HG02588 (cell line): ENCODE data around the gene FOXP3.
A peak's percentile ranks its signal among the peaks of the same experiment; 100 is the strongest.

Experiments
- ATAC-seq: cut with Tn5 transposase; IDR thresholded peaks from one replicate; pipeline ENCODE4 v1.9.1; 2021; ENCODE audit warnings: mild to moderate bottlenecking, moderate library complexity; ENCODE audit not compliant: unreplicated experiment

Gene FOXP3

DNA sequence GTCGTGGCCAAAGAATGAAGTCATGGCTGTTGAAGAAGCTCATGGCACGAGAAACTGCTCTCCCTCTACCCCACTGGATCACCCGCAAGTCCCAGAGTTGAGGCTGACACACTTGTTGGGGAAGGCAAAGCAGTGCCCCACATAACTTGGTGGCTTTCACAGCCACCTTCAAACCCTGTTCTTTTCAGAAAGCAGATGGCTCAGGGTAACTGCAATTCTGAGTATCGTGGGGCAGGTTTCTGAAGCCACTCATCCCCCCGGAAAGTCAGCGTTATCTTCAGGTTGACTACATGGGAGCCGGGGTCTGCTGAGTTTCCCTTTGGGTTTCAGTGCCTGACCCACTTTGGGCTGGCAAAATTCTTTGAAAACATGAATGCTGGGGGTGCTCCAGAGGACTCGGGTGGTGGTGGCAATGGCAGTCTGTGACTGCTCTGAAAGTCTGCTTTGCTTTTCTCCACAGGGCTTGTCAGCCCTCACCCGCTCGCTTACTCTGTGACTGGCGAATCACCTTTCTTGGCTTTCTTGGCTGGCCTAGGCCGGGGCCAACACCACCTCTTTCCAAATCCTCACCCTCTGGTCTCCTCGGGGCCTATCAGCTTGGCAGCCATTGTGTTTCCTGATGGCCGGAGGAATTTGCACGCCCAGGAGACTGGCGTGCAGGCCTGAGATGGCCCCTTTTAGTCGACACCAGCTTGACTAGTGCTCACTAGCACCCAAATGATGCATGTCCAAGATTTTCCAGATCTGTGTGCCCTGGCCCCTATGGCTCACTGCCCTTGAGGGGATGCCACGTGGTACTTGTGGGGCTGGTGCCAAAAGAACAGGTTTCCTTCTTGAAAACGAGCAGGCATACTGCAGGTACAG, 12.4 kb upstream of the FOXP3 start:
- no peak for ATAC-seq

DNA sequence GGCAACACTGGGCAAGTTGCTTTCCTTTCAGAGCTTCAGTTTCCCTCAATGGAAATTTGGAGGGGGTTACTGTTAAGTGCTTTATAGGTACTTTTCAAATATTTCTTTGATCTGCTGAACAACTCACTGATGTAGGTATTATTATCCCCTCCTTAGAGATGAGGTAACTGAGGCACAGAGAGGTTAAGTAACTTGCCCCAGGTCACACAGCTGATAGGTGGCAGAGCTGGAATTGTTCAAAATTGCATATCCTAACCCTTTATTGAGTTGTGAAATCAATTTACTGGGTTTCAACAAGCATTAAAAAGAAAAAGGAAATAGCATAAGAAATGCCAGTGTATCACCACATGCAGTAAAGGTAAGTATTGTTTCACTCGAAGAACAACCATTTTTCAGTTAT, 11.7 kb upstream of the FOXP3 start:
- no peak for ATAC-seq

DNA sequence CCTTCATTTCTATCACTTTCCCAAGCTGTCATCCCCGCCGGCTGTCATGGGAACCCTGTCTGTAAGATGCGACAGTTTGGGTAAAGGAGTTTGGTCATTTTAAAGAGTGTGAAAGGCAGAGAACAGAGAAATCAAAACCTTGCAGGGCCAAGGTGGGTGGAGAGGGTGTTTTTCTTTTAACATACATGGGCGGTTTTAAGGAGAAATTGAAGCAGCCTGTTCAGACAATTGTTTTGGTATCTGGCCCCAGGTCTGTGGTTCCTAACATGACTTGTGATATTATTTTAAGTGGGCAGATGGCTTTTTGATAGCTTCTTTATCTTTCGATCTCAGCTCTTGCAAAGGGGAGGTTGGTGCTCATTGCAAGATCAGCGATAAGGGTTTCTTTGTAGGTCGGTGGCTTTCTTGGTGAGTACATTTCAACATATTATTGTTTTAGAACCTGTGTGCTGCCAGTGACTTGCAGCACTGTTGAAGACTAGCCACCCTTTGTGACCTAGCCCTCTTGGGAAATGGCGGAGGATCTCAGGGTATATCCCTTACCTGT, 8.7 kb upstream of the FOXP3 start:
- no peak for ATAC-seq

DNA sequence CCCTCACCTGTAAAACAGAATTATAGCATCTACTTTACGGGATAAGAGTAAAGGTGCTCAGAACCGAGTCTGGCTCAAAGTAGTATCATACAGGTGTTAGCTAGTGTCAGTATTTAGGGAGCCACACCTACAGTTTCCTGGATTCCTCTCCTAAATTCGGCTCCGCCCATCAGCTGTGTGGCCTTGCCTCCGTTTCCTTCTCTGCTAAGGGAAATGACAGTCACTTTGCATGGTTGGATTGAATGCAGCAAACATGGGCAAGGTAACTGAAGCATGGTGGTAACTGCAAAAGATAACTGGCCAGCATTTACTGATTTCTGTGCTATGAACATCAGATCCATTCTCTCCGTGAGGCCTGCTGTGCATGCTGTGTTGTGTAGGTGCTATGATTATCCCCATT, 7.9 kb upstream of the FOXP3 start:
- no peak for ATAC-seq

DNA sequence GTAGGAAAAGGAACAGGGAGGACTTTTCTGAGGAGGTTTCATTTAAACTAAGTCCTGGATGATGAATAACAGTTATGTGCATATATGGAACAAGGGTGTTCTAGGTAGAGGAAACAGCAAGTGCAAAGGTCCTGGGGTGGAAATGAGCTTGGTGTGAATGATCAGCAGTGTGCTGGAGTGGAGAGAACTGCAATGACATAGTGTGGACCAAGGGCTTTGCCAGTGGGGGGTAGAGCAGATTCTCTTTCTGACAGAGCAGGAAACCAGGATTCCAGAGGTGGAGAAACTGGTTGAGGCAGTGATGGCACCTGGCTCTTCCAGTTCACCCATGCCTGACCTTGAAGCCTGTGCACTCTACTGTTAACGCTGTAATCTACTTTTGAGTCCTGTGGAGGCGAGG, 6.8 kb upstream of the FOXP3 start:
- ATAC-seq, result no peak

DNA sequence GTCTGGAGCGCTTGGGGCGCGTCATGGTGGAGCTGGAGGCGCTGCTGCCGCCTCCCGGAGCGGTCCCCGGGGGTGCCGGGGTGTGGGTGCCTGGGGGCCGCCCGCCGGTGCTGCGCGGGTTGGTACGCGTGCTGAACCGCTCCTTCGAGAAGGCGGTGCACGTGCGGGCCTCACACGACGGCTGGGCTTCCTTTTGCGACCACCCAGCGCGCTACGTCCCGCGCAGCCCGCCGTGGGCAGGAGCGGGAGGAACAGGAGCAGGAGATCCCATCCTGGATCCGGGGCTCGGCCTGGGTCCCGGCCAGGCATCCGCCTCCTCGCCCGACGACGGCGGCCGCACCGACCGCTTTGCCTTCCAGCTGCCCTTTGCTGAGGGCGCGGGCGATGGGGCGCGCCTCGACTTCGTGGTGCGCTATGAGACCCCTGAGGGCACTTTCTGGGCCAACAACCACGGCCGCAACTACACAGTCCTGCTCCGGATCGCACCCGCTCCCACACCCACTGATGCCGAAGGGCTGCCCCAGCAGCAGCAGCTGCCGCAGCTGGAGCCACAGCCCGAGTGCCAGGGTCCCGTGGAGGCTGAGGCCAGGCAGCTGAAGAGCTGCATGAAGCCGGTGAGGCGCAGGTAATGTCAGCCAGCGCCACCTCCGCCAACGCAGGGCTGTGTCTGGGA, 5.9 kb upstream of the FOXP3 start:
- no peak for ATAC-seq

DNA sequence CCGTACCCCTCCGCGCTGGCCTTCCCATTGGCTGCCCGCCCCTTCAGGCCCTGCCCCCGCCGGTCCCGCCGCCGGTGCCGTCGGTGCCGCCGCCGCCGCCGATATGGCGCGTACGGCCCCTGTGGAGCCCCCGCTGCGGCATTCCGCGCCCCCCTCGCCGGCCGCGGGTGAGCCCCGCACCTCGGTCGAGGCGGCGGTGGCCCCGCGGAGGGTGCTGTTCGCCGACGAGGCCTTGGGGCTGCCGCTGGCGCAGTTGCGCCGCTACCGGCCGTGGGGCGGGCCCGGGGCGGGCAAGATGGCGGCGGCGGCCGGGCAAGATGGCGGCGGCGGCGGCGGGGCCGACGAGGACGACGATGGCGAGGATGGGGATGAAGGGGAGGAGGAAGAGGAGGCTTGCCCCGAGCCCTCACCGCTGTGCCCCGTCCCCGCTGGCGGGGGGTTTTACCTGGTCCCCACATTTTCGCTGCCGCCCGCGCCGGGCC, 5.3 kb upstream of the FOXP3 start, which contains the start of gene PPP1R3F:
PPP1R3F (plus strand) TSS at position 27 of the 482 bp plus-strand sequence; CDS start at position 104, 77 bp downstream.
- peak; percentile 25 for ATAC-seq

DNA sequence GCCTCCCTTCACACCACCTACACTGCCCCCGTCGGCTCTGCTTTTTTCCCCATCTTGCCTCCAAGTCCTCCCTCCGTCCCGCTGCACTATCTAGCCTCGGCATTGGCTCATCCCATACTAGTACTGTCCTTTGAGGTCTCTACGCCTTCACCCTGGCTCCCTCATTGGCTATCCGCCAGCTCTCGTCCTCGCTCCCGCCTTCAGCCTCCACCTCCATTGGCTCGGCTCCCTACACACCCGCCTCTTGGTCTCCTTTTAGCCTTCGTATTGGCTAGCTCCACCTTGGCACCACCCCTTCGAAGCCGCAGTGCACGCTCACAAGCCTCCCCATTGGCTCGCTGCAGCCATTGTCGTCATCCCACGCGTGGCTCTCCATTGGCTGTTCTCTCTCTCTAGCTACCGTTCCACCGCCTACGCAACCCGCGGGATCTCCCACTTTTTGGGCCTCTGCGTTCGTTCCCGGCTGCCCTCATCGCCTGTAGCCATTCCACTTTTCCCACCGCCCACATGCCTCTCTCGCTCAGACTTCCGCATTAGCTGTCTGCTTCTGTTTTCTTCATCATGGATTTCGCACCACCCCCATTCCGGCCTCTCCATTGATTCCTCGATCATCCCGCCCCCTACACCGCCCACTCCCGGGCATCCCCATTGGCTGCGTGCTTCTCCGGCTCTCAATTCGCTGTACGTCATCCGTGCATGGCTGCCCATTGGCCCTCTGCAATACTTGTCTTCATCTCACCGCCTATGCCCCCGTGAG, 4.7 kb upstream of the FOXP3 start:
- peak; percentile 78 for ATAC-seq

DNA sequence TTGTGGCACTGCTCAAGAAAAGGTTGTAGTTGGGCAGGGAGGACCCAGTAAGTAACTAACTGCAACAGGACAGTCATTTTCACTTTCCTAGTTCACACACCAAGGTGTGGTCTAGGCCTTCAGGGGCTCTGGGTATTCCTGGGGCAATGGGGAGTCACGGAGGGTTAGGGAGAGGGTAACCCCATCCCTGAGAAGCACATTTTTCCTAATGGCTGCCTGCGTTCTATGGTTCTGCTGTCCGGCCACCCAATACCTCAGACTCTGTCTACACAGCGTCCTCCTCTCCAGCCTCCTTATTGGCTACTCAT, 4.1 kb upstream of the FOXP3 start:
- ATAC-seq, result no peak

DNA sequence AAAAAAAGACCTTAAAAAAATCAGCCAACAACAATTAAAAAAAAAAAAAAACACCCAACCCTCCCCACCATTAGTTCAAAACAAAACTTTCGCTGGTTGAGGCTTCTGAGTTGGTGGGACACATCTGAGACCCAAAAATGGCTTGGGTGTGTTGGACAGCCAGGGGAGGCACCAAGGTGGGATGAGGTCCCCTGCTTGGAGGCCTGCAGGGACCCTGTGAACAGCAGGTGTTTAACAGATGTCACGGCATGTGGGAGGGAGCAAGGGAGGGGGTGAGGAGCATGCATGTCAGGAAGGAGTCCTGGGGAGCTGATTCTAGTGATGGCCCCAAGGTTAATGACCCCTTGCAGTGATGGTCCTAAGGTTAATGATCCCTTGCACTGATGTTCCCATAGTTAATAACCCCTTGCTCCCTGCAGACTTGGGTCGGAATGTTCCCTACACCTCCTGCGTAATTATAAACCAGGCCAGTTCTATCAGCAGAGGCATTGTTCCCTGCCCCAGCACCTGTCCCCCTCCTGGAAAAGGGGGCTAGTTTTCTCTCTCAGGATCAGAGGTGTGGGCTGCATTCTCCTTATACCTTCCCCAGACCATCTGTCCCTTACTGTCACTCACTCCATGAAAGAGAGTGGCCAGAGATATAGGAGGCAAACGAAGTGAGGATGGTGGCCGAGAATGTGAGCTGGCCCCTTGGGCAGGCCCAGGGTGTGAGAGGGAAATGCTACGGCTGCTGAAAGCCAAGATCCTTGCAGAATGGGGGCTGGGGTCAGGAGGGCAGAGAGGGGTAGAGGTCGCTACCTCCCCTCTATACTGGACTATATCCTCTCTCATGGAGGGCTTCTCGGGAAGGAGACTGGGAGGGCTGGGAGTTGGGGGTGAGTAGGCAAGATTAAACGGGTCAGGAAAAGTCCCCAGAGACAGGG, 2.3 kb upstream of the FOXP3 start:
- no peak for ATAC-seq

DNA sequence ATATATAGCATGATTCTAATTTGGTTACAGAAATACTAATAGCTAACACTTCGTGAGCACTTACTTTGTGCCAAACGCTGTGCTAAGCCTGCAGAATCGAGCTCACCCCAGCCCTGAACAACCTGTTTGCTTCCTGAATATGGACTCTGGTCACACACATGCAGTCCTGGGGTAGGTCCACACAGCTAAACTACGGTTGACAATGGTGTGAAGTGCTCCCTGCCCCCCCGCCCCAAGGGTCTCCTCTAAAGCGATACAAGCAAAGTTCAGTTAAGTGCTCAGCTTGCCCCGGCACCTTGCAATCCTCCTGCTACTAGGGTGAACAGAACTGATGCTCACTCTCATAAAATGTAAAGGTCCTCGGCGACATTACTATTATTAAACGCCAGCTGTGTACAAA, 879 bp downstream of the FOXP3 start:
- no peak for ATAC-seq

DNA sequence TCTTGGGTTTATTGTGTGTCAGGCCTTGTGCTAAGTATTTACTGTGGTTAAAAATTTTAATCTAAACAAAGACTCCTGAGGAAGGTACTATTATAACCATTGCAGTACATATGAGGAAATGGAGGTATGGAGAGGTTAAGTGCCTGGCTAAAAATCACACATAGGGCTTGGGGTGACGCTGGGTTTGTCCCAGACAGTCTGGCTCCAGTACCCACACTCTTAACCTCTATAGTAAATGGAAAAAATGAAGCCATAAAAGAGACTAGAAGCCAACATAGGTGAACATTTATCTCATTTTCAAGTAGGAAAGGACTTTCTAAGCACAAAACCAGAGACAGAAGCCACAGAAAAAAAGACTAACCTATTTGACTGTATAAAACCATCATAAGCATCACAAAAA, 1.9 kb downstream of the FOXP3 start:
- no peak for ATAC-seq

DNA sequence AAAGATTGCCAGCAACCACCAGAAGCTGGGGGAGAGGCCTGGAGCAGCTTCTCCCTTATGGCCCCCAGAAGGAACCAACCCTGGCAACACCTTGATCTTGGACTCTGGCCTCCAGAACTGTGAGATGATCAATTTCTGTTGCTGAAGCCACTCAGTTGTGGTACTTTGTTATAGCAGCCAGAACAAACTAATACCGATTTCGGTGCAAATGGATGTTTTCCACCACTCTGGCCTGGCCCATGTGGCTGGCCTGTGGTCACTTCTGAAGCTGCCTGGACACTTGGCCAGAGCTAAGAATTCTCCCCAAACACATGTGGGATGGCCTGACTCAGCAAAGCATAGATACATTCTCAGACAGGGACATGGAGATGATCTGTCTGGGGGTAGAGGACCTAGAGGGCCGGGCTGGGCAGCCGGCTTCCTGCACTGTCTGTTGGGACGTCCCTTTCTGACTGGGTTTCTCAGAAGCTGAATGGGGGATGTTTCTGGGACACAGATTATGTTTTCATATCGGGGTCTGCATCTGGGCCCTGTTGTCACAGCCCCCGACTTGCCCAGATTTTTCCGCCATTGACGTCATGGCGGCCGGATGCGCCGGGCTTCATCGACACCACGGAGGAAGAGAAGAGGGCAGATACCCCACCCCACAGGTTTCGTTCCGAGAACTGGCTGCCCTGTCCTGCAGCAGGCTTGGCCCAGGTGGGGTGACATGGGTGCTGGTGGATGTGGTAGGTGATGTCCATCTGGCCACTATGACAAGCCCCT, 4.1 kb downstream of the FOXP3 start:
- ATAC-seq, result no peak

DNA sequence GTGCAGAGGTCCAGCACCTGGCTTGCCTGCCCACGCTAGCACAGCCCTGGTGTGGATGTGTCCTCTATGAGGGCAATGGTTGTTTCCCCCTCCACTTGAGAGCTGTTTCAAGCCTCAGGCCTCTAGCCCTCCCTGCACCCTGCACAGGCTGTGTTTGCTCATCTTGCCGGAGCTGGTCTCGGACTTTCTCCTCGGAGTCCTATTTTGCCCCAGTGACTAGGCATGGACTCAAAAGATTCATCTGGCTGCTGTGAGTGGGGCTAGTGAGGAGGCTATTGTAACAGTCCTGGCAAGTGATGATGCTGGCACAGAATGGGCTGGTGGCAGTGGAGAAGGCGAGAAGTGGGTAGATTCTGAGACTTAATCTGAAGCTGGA, 5.8 kb downstream of the FOXP3 start:
- ATAC-seq, result no peak

DNA sequence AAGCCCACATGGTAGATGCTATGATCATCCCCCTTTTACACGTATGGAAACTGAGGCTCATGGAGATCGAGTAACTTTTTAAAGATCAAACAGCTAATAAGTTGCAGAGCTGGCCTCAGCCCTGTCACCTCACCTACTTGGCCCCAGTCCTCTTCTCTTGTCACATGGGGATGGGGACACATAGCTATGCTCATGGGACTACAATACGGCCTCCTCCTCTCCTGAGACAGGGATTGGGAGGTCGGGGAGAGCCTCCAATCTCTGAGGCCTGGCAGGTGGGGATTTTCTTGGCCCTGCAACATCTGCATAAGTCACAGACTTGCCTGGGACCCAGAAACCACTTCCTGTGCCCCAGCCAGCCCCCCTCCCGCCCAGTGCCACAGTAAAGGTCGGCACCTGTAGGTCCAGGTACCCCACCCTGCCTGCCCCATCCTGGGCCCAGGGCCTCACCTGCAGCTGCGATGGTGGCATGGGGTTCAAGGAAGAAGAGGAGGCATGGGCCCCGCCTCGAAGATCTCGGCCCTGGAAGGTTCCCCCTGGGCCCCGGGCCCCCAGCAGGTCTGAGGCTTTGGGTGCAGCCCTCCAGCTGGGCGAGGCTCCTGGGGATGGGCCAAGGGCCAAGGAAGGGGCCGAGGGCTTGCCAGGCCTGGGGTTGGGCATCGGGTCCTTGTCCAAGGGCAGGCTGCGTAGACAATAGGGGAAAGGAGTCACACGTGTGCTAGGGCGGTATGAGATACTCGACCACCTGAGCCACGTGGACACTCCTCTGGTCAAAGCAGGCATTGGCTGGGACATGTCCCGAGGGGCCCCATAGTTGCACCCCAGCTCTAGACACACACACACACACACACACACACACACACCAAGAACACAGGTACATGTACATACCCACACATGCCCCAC, 6.4 kb downstream of the FOXP3 start:
- no peak for ATAC-seq

DNA sequence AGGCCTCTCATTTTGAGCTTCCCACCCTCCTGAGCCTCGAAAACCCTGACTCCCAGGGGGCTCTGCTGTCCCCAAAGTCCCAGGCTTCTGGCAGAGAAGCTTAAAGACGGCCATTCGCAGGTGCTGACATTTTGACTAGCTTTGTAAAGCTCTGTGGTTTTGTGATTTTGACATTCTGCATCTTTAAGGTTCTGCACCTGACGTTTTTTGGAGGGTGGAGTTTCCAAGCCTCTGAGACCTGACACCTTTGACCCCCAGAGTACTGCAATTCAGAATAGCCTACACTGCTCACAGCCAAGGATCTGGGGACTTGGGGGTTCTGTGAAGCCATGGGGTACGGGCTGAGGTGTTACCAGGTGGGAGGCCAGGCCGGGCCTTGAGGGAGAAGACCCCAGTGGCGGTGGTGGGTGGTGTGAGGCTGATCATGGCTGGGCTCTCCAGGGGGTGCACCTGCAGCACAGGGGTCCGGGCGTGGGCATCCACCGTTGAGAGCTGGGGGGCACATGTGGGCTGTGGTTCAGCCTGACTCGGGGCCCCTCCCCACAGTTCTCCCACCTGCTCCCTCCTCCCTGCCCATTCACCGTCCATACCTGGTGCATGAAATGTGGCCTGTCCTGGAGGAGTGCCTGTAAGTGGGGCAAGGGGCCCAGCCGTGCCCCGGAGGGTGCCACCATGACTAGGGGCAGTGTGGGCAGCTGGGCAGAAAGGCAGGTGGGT, 7.3 kb downstream of the FOXP3 start:
- ATAC-seq, result no peak

DNA sequence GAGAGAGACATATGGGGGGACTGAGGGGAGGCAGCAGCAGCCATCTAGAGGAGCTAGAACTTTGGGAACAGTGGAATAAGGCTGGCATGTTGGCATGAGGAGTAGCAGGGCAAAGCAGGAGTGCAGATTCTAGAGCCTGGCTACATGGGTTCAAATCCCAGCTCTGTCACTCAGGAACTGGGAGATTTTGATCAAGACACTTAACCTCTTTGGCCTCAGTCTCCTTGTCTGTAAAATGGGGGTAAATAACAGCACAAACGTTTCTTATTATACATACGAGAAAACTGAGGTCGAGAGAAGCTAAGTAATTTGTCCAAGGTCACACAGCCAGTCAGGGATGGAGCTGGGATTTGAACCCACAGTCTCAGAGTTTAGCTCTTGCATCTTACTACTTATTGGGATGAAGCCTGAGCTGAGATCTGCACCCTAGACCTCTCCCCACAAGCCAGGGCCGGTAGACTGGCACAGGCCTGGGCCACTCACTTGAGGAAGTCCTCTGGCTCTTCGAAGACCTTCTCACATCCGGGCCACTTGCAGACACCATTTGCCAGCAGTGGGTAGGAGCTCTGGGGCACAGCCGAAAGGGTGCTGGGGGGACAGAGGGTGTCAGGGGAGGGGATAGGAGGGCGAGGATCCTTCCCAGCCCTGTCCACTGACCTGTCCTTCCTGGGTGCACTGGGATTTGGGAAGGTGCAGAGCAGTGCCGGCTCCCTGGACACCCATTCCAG, 8.1 kb downstream of the FOXP3 start:
- ATAC-seq, result no peak
